SK-N-MC (cell line): Measurements from ENCODE around the gene ZNF235.

ENCODE experiments used
- EZH2 ChIP-seq: fragments of 200-600 bp; sonication (generic); IDR thresholded peaks from one replicate; pipeline ENCODE4 v1.6.1; 2017; ENCODE audit warnings: antibody characterized with exemption
- POLR2AphosphoS5 ChIP-seq: IDR thresholded peaks from 2 replicates; pipeline ENCODE4 v1.6.1; 2012; ENCODE audit warnings: mild to moderate bottlenecking, low read depth, low read length, borderline replicate concordance

DNA sequence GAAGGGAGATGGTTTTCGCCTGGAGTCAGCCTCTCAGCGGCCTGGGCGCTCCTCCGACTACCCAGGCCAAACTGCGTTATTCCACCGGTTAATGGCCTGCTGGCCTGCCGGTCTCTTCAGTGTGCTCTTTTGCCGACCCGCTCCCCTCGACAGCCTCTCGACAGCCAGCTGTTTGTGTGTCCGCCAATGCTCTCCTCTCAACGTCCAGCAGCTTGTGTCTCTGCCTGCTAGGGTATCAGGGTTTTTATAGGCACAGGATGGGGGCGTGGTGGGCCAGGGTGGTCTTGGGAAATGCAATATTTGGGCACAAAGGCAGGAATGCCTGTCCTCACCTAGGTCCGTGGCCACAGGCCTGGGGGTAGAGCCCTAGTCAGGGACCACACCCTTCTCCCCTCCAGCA, 1.5 kb upstream of the ZNF235 start:
- no peak for TF ChIP-seq POLR2AphosphoS5
- TF ChIP-seq EZH2, result no peak
